ENCODE results near the gene BGLAP.

The BGLAP gene

GRCh38 chr1:156282479-156283222, 40.7 kb downstream of the BGLAP start, which contains the start of gene SMG5 (continued):
- TF ChIP-seq ZBTB44 (tag by site-specific recombination; IDR thresholded peaks at IDR 0.05) (peak; percentile 59; the same call in 1 of the 2 replicates), ATF2 (tag by site-specific recombination; IDR thresholded peaks at IDR 0.05; ENCODE audit: low read depth) (no peak), ZNF121 (tag by site-specific recombination; IDR thresholded peaks at IDR 0.05) (no peak), ZNF133 (tag by site-specific recombination; IDR thresholded peaks at IDR 0.05) (no peak), ZNF600 (tag by site-specific recombination; IDR thresholded peaks at IDR 0.05) (peak; percentile 28; the same call in 1 of the 2 replicates), ZNF366 (tag by site-specific recombination; conservative IDR thresholded peaks at IDR 0.05) (no peak; the same call in 1 of the 2 replicates), BCL11A (tag by site-specific recombination; IDR thresholded peaks at IDR 0.05; ENCODE audit: low read depth) (no peak), ZNF530 (tag by site-specific recombination; IDR thresholded peaks at IDR 0.05; ENCODE audit: low read depth) (no peak), GLI4 (tag by site-specific recombination; IDR thresholded peaks at IDR 0.05) (peak; percentile 64; the same call in 1 of the 2 replicates), ZBTB10 (tag by site-specific recombination; IDR thresholded peaks at IDR 0.05) (0 out of 2 replicates have a peak, but pooled peaks have one; percentile 28), ZNF19 (tag by site-specific recombination; IDR thresholded peaks at IDR 0.05; ENCODE audit: low read depth) (no peak), SP3 (tag by site-specific recombination; IDR thresholded peaks at IDR 0.05) (peak; percentile 92), ZEB2 (tag by site-specific recombination; IDR thresholded peaks at IDR 0.05) (peak; percentile 89; the same call in 1 of the 2 replicates), ZNF302 (tag by site-specific recombination; IDR thresholded peaks at IDR 0.05; ENCODE audit: low read depth) (no peak), ZNF621 (tag by site-specific recombination; IDR thresholded peaks at IDR 0.05) (no peak), YY2 (tag by site-specific recombination; IDR thresholded peaks at IDR 0.05) (peak; percentile 100), ZNF155 (tag by site-specific recombination; IDR thresholded peaks at IDR 0.05) (no peak), TRIM28 (IDR thresholded peaks at IDR 0.05; ENCODE audit: borderline replicate concordance, low read length) (peak; percentile 71), PRDM1 (tag by site-specific recombination; IDR thresholded peaks at IDR 0.05) (peak; percentile 95), HOXD13 (CRISPR knock-in tag; IDR thresholded peaks at IDR 0.05; ENCODE audit: borderline replicate concordance) (no peak), ZBTB8A (tag by site-specific recombination; IDR thresholded peaks at IDR 0.05) (peak; percentile 66), ZNF114 (tag by site-specific recombination; IDR thresholded peaks at IDR 0.05) (no peak)
- TF ChIP-seq, protein P1, sequence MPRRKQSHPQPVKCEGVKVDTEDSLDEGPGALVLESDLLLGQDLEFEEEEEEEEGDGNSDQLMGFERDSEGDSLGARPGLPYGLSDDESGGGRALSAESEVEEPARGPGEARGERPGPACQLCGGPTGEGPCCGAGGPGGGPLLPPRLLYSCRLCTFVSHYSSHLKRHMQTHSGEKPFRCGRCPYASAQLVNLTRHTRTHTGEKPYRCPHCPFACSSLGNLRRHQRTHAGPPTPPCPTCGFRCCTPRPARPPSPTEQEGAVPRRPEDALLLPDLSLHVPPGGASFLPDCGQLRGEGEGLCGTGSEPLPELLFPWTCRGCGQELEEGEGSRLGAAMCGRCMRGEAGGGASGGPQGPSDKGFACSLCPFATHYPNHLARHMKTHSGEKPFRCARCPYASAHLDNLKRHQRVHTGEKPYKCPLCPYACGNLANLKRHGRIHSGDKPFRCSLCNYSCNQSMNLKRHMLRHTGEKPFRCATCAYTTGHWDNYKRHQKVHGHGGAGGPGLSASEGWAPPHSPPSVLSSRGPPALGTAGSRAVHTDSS (tag by site-specific recombination; IDR thresholded peaks at IDR 0.05): peak; percentile 46; the same call in 1 of the 2 replicates
- TF ChIP-seq, protein P2, sequence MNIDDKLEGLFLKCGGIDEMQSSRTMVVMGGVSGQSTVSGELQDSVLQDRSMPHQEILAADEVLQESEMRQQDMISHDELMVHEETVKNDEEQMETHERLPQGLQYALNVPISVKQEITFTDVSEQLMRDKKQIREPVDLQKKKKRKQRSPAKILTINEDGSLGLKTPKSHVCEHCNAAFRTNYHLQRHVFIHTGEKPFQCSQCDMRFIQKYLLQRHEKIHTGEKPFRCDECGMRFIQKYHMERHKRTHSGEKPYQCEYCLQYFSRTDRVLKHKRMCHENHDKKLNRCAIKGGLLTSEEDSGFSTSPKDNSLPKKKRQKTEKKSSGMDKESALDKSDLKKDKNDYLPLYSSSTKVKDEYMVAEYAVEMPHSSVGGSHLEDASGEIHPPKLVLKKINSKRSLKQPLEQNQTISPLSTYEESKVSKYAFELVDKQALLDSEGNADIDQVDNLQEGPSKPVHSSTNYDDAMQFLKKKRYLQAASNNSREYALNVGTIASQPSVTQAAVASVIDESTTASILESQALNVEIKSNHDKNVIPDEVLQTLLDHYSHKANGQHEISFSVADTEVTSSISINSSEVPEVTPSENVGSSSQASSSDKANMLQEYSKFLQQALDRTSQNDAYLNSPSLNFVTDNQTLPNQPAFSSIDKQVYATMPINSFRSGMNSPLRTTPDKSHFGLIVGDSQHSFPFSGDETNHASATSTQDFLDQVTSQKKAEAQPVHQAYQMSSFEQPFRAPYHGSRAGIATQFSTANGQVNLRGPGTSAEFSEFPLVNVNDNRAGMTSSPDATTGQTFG (tag by site-specific recombination; IDR thresholded peaks at IDR 0.05; ENCODE audit: borderline replicate concordance): no peak; the same call in 1 of the 2 replicates
- TF ChIP-seq, protein P3, sequence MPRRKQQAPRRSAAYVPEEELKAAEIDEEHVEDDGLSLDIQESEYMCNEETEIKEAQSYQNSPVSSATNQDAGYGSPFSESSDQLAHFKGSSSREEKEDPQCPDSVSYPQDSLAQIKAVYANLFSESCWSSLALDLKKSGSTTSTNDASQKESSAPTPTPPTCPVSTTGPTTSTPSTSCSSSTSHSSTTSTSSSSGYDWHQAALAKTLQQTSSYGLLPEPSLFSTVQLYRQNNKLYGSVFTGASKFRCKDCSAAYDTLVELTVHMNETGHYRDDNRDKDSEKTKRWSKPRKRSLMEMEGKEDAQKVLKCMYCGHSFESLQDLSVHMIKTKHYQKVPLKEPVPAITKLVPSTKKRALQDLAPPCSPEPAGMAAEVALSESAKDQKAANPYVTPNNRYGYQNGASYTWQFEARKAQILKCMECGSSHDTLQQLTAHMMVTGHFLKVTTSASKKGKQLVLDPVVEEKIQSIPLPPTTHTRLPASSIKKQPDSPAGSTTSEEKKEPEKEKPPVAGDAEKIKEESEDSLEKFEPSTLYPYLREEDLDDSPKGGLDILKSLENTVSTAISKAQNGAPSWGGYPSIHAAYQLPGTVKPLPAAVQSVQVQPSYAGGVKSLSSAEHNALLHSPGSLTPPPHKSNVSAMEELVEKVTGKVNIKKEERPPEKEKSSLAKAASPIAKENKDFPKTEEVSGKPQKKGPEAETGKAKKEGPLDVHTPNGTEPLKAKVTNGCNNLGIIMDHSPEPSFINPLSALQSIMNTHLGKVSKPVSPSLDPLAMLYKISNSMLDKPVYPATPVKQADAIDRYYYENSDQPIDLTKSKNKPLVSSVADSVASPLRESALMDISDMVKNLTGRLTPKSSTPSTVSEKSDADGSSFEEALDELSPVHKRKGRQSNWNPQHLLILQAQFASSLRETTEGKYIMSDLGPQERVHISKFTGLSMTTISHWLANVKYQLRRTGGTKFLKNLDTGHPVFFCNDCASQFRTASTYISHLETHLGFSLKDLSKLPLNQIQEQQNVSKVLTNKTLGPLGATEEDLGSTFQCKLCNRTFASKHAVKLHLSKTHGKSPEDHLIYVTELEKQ (tag by site-specific recombination; IDR thresholded peaks at IDR 0.05; ENCODE audit: borderline replicate concordance): peak; percentile 86; the same call in 1 of the 2 replicates

All from HEK293 (cell line).